CD4-positive, alpha-beta T cell (primary cell): ENCODE results near the gene SAP30BP. TPM values are rescaled to one million over a fixed set of nuclear protein-coding genes. Genes with fewer than 3 reads are reported as not detected.

Source experiments
- ATAC-seq: fragments of 200-7000 bp; cut with Tn5 transposase; one replicate; pipeline ENCODE4 v1.10.0; 2022; ENCODE audit warnings: mild to moderate bottlenecking; ENCODE audit not compliant: poor library complexity
- CTCF ChIA-PET: fragments of 350-600 bp; sonication (Branson Sonifier 250); formaldehyde crosslinking; loops from one replicate; lab custom pipeline; 2021; ENCODE audit warnings: antibody characterized with exemption, inconsistent platforms; lab: Charles Lee
- POLR2A ChIA-PET: fragments of 350-600 bp; sonication (Branson Sonifier 250); formaldehyde crosslinking; loops from one replicate; lab custom pipeline; 2021; ENCODE audit warnings: antibody characterized with exemption, inconsistent platforms; lab: Charles Lee
- DNase-seq, 14 experiments: peaks; one replicate each; pipeline ENCODE4 v3.0.0-alpha.2; 2013 to 2020; ENCODE audit warnings: mixed read lengths in 2 of 14
- H3K27ac ChIP-seq, 2 donors: one replicate each; pipeline versions ENCODE4 v1.5.1 to v1.7.0; 2013; ENCODE audit warnings: low read length in 2 of 2, low read depth in 1 of 2, mild to moderate bottlenecking in 1 of 2
- H3K27me3 ChIP-seq, 2 experiments: 1 replicate in 1 of 2; 2 replicates in 1 of 2; pipeline versions ENCODE4 v1.6.1 to v1.7.0; 2013; ENCODE audit warnings: low read length in 2 of 2, control low read depth in 1 of 2, mild to moderate bottlenecking in 1 of 2, moderate library complexity in 1 of 2; ENCODE audit not compliant: insufficient read depth in 2 of 2, control insufficient read depth in 1 of 2
- H3K36me3 ChIP-seq: one replicate; pipeline ENCODE4 v1.6.1; 2013; ENCODE audit warnings: low read length, control low read depth; ENCODE audit not compliant: insufficient read depth
- H3K4me1 ChIP-seq: one replicate; pipeline ENCODE4 v1.6.1; 2013; ENCODE audit warnings: low read length, control low read depth; ENCODE audit not compliant: insufficient read depth
- H3K4me3 ChIP-seq: one replicate; pipeline ENCODE4 v1.5.1; 2013; ENCODE audit warnings: mild to moderate bottlenecking, low read length, moderate library complexity
- H3K9me3 ChIP-seq, 2 experiments: 1 replicate in 1 of 2; 2 replicates in 1 of 2; pipeline versions ENCODE4 v1.6.1 to v1.7.0; 2013; ENCODE audit warnings: low read length in 2 of 2, mild to moderate bottlenecking in 2 of 2, control low read depth in 1 of 2, moderate library complexity in 1 of 2; ENCODE audit not compliant: control insufficient read depth in 1 of 2, insufficient read depth in 1 of 2
- H3K27ac Mint-ChIP-seq: one replicate; pipeline ENCODE4 v1.8.0; 2020; ENCODE audit warnings: mixed read lengths
- H3K27me3 Mint-ChIP-seq: one replicate; pipeline ENCODE4 v1.8.0; 2021; ENCODE audit warnings: mixed read lengths
- H3K36me3 Mint-ChIP-seq: one replicate; pipeline ENCODE4 v1.8.0; 2021; ENCODE audit warnings: low read depth, mixed read lengths
- H3K4me1 Mint-ChIP-seq: one replicate; pipeline ENCODE4 v1.8.0; 2021; ENCODE audit warnings: low read depth, mixed read lengths
- H3K4me3 Mint-ChIP-seq: one replicate; pipeline ENCODE4 v1.8.0; 2020; ENCODE audit warnings: mild to moderate bottlenecking, mixed read lengths
- H3K9me3 Mint-ChIP-seq: one replicate; pipeline ENCODE4 v1.8.0; 2020; ENCODE audit warnings: mixed read lengths
- CTCF ChIP-seq: fragments of 200-600 bp; IDR thresholded peaks from one replicate; pipeline ENCODE4 v1.8.0; 2022; ENCODE audit warnings: antibody characterized with exemption, mild to moderate bottlenecking
- intact Hi-C, 2 experiments: fragments of 100-400 bp; cut with DNase I in 1 of 2; cut with micrococcal nuclease in 1 of 2; formaldehyde crosslinking; loops; one replicate each; pipeline versions ENCODE4 v1.15.1 to v1.9.0; 2023 to 2025; cut with DNase I, micrococcal nuclease
- total RNA-seq, 174 experiments: library from RNA in 2 of 174; stranded (reverse) in 2 of 174; gene quantifications; one replicate each; pipeline ENCODE4 v1.2.3 and lab custom pipeline; 2021 to 2026

Gene SAP30BP
- total RNA-seq, 2 experiments from 2014 or later = 209 to 227 TPM

GRCh38 chr17:75751676-75752404 is 84.7 kb downstream of the SAP30BP start:
- ChIA-PET CTCF (interaction anchor here (2.6 to 7.1 kb wide), 2 partner anchors 118 to 119 kb away, joined by 20 to 78 read pairs; partner anchors contain the start of gene SMIM5), POLR2A (interaction anchor here (1.2 to 3.3 kb wide), 2 partner anchors 26 to 104 kb away, joined by 3 to 58 read pairs; partner anchors contain the start of gene WBP2)
- Histone ChIP-seq H3K27me3 (no peaks in the 10 kb centered on the region), H3K27ac (no peak overlapping the region), H3K4me1 (peaks cover 36% of the 10 kb centered on the region), H3K9me3 (no peaks in the 10 kb centered on the region), H3K4me3 (no peak overlapping the region), H3K36me3 (no peaks in the 10 kb centered on the region)
- Mint-ChIP-seq H3K4me1 (peaks cover 12% of the 10 kb centered on the region), H3K27me3 (peaks cover 3% of the 10 kb centered on the region), H3K36me3 (no peaks in the 10 kb centered on the region), H3K4me3 (no peak overlapping the region), H3K27ac (no peak overlapping the region), H3K9me3 (no peaks in the 10 kb centered on the region)
- intact Hi-C loops = loop anchor here in 1 of 2 experiments (2.0 to 10.0 kb wide), 3 partner anchors 35 to 487 kb away; partner anchors contain the start of genes GGA3 and MRPS7
- ATAC-seq = no peak
- no peak for TF ChIP-seq CTCF
- peak in 1 of 14 experiments; percentile 31 for DNase-seq

- DNase-seq (peak in 1 of 14 experiments; percentile 41), ATAC-seq (no peak)
- TF ChIP-seq CTCF = no peak
- H3K27me3 Mint-ChIP-seq = peaks cover 3% of the 10 kb centered on the region
- intact Hi-C loops = loop anchor here in 1 of 2 experiments (2.0 to 10.0 kb wide), 3 partner anchors 35 to 488 kb away; partner anchors contain the start of genes GGA3 and MRPS7
- Histone ChIP-seq H3K4me1 (peaks cover 36% of the 10 kb centered on the region), H3K36me3 (no peaks in the 10 kb centered on the region), H3K4me3 (no peak overlapping the region), H3K27ac (no peak overlapping the region), H3K27me3 (no peaks in the 10 kb centered on the region), H3K9me3 (no peaks in the 10 kb centered on the region)
- ChIA-PET CTCF (interaction anchor here (1.7 to 2.6 kb wide), 4 partner anchors 27 to 119 kb away, joined by 3 to 51 read pairs (median 15); partner anchors contain the start of gene SMIM5), POLR2A (interaction anchor here (2.2 to 3.3 kb wide), 2 partner anchors 25 to 103 kb away, joined by 26 to 58 read pairs; partner anchors contain the start of gene WBP2)
- H3K27ac Mint-ChIP-seq = no peak overlapping the region
- peak overlapping the region; percentile 20 for H3K4me3 Mint-ChIP-seq
- no peaks in the 10 kb centered on the region for H3K9me3 Mint-ChIP-seq
- peaks cover 12% of the 10 kb centered on the region for H3K4me1 Mint-ChIP-seq
- H3K36me3 Mint-ChIP-seq = no peaks in the 10 kb centered on the region
Observed at GRCh38 chr17:75752405-75752709, 85.2 kb downstream of the SAP30BP start.

- Histone ChIP-seq H3K36me3 (no peaks in the 10 kb centered on the region), H3K4me3 (peak overlapping the region; percentile 52), H3K4me1 (peaks cover 32% of the 10 kb centered on the region), H3K27me3 (no peaks in the 10 kb centered on the region), H3K27ac (no peak overlapping the region), H3K9me3 (no peaks in the 10 kb centered on the region)
- no peaks in the 10 kb centered on the region for H3K9me3 Mint-ChIP-seq
- H3K27ac Mint-ChIP-seq = no peak overlapping the region
- intact Hi-C loops = loop anchor here in 1 of 2 experiments (1.0 to 10.0 kb wide), 4 partner anchors 34 to 488 kb away; partner anchors contain the start of genes GGA3 and MRPS7
- H3K4me1 Mint-ChIP-seq = peaks cover 12% of the 10 kb centered on the region
- peak overlapping the region; percentile 48 for H3K4me3 Mint-ChIP-seq
- peak in 2 of 14 experiments; percentile 25 to 50 for DNase-seq
- no peak for ATAC-seq
- H3K27me3 Mint-ChIP-seq = peaks cover 3% of the 10 kb centered on the region
- POLR2A ChIA-PET = interaction anchor here (0.7 to 3.3 kb wide), 25 partner anchors 9 to 347 kb away, joined by 3 to 58 read pairs (median 4); partner anchors contain the start of genes GALK1, GRB2, ITGB4 and RECQL5
- CTCF ChIA-PET = interaction anchor here (0.6 to 2.6 kb wide), 34 partner anchors 8 to 482 kb away, joined by 3 to 51 read pairs (median 4); partner anchors contain the start of genes GALK1, ITGB4, MIF4GD and MRPL38
- no peak for TF ChIP-seq CTCF
- H3K36me3 Mint-ChIP-seq = no peaks in the 10 kb centered on the region
Observed at GRCh38 chr17:75752802-75753513, 85.8 kb downstream of the SAP30BP start.
